ENCODE results near the gene ABCC1.

GRCh38 chr16:15919331-15919730 lies 30.1 kb upstream of the ABCC1 start:
- TF ChIP-seq CTCF (IDR thresholded peaks at IDR 0.05; ENCODE audit: low read depth, low read length) (no peak), EZH2phosphoT487 (IDR thresholded peaks at IDR 0.05; ENCODE audit: low read depth) (no peak)
